ENCODE measurements around the gene PLEKHJ1.

PLEKHJ1 gene

GRCh38 chr19:2242092-2242537 is 6.0 kb upstream of the PLEKHJ1 start:
- Histone ChIP-seq H3K36me3 (ENCODE audit: insufficient read depth, low read length) (peaks cover 49% of the 10 kb centered on the region; the same call in 1 of the 2 replicates), H3K9me3 (ENCODE audit: insufficient read depth, low read depth, low read length) (no peaks in the 10 kb centered on the region), H3K79me2 (ENCODE audit: insufficient read depth, low read length) (peaks cover 84% of the 10 kb centered on the region), H3K9me2 (replicated peaks; ENCODE audit: low read depth, low read length) (no peaks in the 10 kb centered on the region), H4K20me1 (ENCODE audit: insufficient read depth, low read length, poor library complexity, severe bottlenecking) (peaks cover 81% of the 10 kb centered on the region), H2AFZ (ENCODE audit: low read length) (no peak overlapping the region), H3K4me3 (ENCODE audit: low read length, poor library complexity, severe bottlenecking) (peak overlapping the region; percentile 21), H3F3A (ENCODE audit: low read depth) (peaks cover 3% of the 10 kb centered on the region; the same call in 1 of the 2 replicates), H3K27me3 (ENCODE audit: insufficient read depth, low read length, poor library complexity, severe bottlenecking) (no peaks in the 10 kb centered on the region), H3K4me1 (ENCODE audit: insufficient read depth, low read length, poor library complexity, severe bottlenecking) (peaks cover 42% of the 10 kb centered on the region), H3K9ac (ENCODE audit: low read depth, low read length, poor library complexity, severe bottlenecking) (no peak overlapping the region), H3K4me2 (ENCODE audit: low read depth, low read length, poor library complexity, severe bottlenecking) (peak overlapping the region; percentile 100)
- TF ChIP-seq CTCF (conservative IDR thresholded peaks at IDR 0.05; ENCODE audit: low read length): no peak
- no peak for TF ChIP-seq EZH2phosphoT487 (IDR thresholded peaks at IDR 0.05; ENCODE audit: borderline replicate concordance)

- Histone ChIP-seq H3K79me2 (ENCODE audit: insufficient read depth, low read length) (peaks cover 89% of the 10 kb centered on the region), H2AFZ (ENCODE audit: low read length) (no peak overlapping the region), H3K27me3 (ENCODE audit: insufficient read depth, low read length, poor library complexity, severe bottlenecking) (no peaks in the 10 kb centered on the region), H3F3A (ENCODE audit: low read depth) (peaks cover 3% of the 10 kb centered on the region; the same call in 1 of the 2 replicates), H3K4me3 (ENCODE audit: low read length, poor library complexity, severe bottlenecking) (peak overlapping the region; percentile 93), H3K4me1 (ENCODE audit: insufficient read depth, low read length, poor library complexity, severe bottlenecking) (peaks cover 42% of the 10 kb centered on the region), H3K9ac (ENCODE audit: low read depth, low read length, poor library complexity, severe bottlenecking) (peak overlapping the region; percentile 86), H3K36me3 (ENCODE audit: insufficient read depth, low read length) (peaks cover 39% of the 10 kb centered on the region; the same call in 1 of the 2 replicates), H3K9me3 (ENCODE audit: insufficient read depth, low read depth, low read length) (no peaks in the 10 kb centered on the region), H3K9me2 (replicated peaks; ENCODE audit: low read depth, low read length) (no peaks in the 10 kb centered on the region), H4K20me1 (ENCODE audit: insufficient read depth, low read length, poor library complexity, severe bottlenecking) (peaks cover 76% of the 10 kb centered on the region), H3K4me2 (ENCODE audit: low read depth, low read length, poor library complexity, severe bottlenecking) (peak overlapping the region; percentile 100)
- TF ChIP-seq CTCF (conservative IDR thresholded peaks at IDR 0.05; ENCODE audit: low read length) (no peak), EZH2phosphoT487 (IDR thresholded peaks at IDR 0.05; ENCODE audit: borderline replicate concordance) (no peak)
Measured at GRCh38 chr19:2240881-2241760, 5.0 kb upstream of the PLEKHJ1 start.

GRCh38 chr19:2239771-2240770 is 3.9 kb upstream of the PLEKHJ1 start:
- Histone ChIP-seq H3K4me3 (ENCODE audit: low read length, poor library complexity, severe bottlenecking) (peak overlapping the region; percentile 93), H3K9me3 (ENCODE audit: insufficient read depth, low read depth, low read length) (no peaks in the 10 kb centered on the region), H3K4me2 (ENCODE audit: low read depth, low read length, poor library complexity, severe bottlenecking) (peak overlapping the region; percentile 100), H3K4me1 (ENCODE audit: insufficient read depth, low read length, poor library complexity, severe bottlenecking) (peaks cover 45% of the 10 kb centered on the region), H3K36me3 (ENCODE audit: insufficient read depth, low read length) (peaks cover 29% of the 10 kb centered on the region; the same call in 1 of the 2 replicates), H2AFZ (ENCODE audit: low read length) (no peak overlapping the region), H3K9ac (ENCODE audit: low read depth, low read length, poor library complexity, severe bottlenecking) (peak overlapping the region; percentile 86), H3F3A (ENCODE audit: low read depth) (peaks cover 3% of the 10 kb centered on the region; the same call in 1 of the 2 replicates), H3K27me3 (ENCODE audit: insufficient read depth, low read length, poor library complexity, severe bottlenecking) (no peaks in the 10 kb centered on the region), H3K79me2 (ENCODE audit: insufficient read depth, low read length) (peaks cover 92% of the 10 kb centered on the region), H3K9me2 (replicated peaks; ENCODE audit: low read depth, low read length) (no peaks in the 10 kb centered on the region), H4K20me1 (ENCODE audit: insufficient read depth, low read length, poor library complexity, severe bottlenecking) (peaks cover 78% of the 10 kb centered on the region)
- TF ChIP-seq CTCF (conservative IDR thresholded peaks at IDR 0.05; ENCODE audit: low read length): no peak
- no peak for TF ChIP-seq EZH2phosphoT487 (IDR thresholded peaks at IDR 0.05; ENCODE audit: borderline replicate concordance)

Data from Loucy (cell line).